ENCODE data around the gene SYT17.

Gene SYT17

GRCh38 chr16:19130852-19131824 is 36.9 kb upstream of the SYT17 start:
- TF ChIP-seq EZH2 (IDR thresholded peaks at IDR 0.05; ENCODE audit: borderline replicate concordance, low read length) (no peak), CTCF (IDR thresholded peaks at IDR 0.05; ENCODE audit: low read length) (no peak)
- H3F3A ChIP-seq (ENCODE audit: insufficient read depth, low read length): no peaks in the 10 kb centered on the region
- H3K4me2 ChIP-seq (ENCODE audit: low read length): no peak overlapping the region
- no peak overlapping the region for H3K4me3 ChIP-seq (ENCODE audit: low read depth, low read length, poor library complexity, severe bottlenecking)
- no peaks in the 10 kb centered on the region for H3K36me3 ChIP-seq (ENCODE audit: insufficient read depth, low read length)
- no peak overlapping the region for H3K27ac ChIP-seq (ENCODE audit: low read depth, low read length, poor library complexity, severe bottlenecking)
- H3K9ac ChIP-seq (ENCODE audit: low read length): no peak overlapping the region
- H3K4me1 ChIP-seq (ENCODE audit: insufficient read depth, low read length, severe bottlenecking): no peaks in the 10 kb centered on the region
- no peaks in the 10 kb centered on the region for H3K79me2 ChIP-seq (ENCODE audit: insufficient read depth, low read length)
- H3K27me3 ChIP-seq (ENCODE audit: insufficient read depth, low read length): no peaks in the 10 kb centered on the region
- no peaks in the 10 kb centered on the region; the same call in 1 of the 2 replicates for H3K9me3 ChIP-seq (ENCODE audit: low read length)
- H4K20me1 ChIP-seq (ENCODE audit: insufficient read depth, low read length): no peaks in the 10 kb centered on the region
- H2AFZ ChIP-seq (ENCODE audit: low read length): no peak overlapping the region
- H3K9me2 ChIP-seq (ENCODE audit: low read depth, low read length): no peaks in the 10 kb centered on the region

GRCh38 chr16:19131825-19132218 is 36.2 kb upstream of the SYT17 start:
- TF ChIP-seq CTCF (IDR thresholded peaks at IDR 0.05; ENCODE audit: low read length) (no peak), EZH2 (IDR thresholded peaks at IDR 0.05; ENCODE audit: borderline replicate concordance, low read length) (no peak)
- Histone ChIP-seq H3K4me3 (ENCODE audit: low read depth, low read length, poor library complexity, severe bottlenecking) (no peak overlapping the region), H3K27me3 (ENCODE audit: insufficient read depth, low read length) (no peaks in the 10 kb centered on the region), H3K27ac (ENCODE audit: low read depth, low read length, poor library complexity, severe bottlenecking) (no peak overlapping the region), H2AFZ (ENCODE audit: low read length) (no peak overlapping the region), H3K79me2 (ENCODE audit: insufficient read depth, low read length) (no peaks in the 10 kb centered on the region), H3K9me3 (ENCODE audit: low read length) (no peaks in the 10 kb centered on the region), H4K20me1 (ENCODE audit: insufficient read depth, low read length) (no peaks in the 10 kb centered on the region), H3F3A (ENCODE audit: insufficient read depth, low read length) (no peaks in the 10 kb centered on the region), H3K36me3 (ENCODE audit: insufficient read depth, low read length) (no peaks in the 10 kb centered on the region), H3K4me2 (ENCODE audit: low read length) (no peak overlapping the region), H3K4me1 (ENCODE audit: insufficient read depth, low read length, severe bottlenecking) (no peaks in the 10 kb centered on the region), H3K9ac (ENCODE audit: low read length) (no peak overlapping the region), H3K9me2 (ENCODE audit: low read depth, low read length) (no peaks in the 10 kb centered on the region)

GRCh38 chr16:19132255-19132654 is 35.8 kb upstream of the SYT17 start:
- Histone ChIP-seq H2AFZ (ENCODE audit: low read length) (no peak overlapping the region), H3F3A (ENCODE audit: insufficient read depth, low read length) (no peaks in the 10 kb centered on the region), H3K9ac (ENCODE audit: low read length) (no peak overlapping the region), H3K79me2 (ENCODE audit: insufficient read depth, low read length) (no peaks in the 10 kb centered on the region), H3K36me3 (ENCODE audit: insufficient read depth, low read length) (no peaks in the 10 kb centered on the region), H3K4me1 (ENCODE audit: insufficient read depth, low read length, severe bottlenecking) (no peaks in the 10 kb centered on the region), H3K27ac (ENCODE audit: low read depth, low read length, poor library complexity, severe bottlenecking) (no peak overlapping the region), H3K4me3 (ENCODE audit: low read depth, low read length, poor library complexity, severe bottlenecking) (no peak overlapping the region), H3K4me2 (ENCODE audit: low read length) (no peak overlapping the region), H4K20me1 (ENCODE audit: insufficient read depth, low read length) (no peaks in the 10 kb centered on the region), H3K9me2 (ENCODE audit: low read depth, low read length) (no peaks in the 10 kb centered on the region), H3K9me3 (ENCODE audit: low read length) (no peaks in the 10 kb centered on the region), H3K27me3 (ENCODE audit: insufficient read depth, low read length) (no peaks in the 10 kb centered on the region)
- no peak for TF ChIP-seq CTCF (IDR thresholded peaks at IDR 0.05; ENCODE audit: low read length)
- no peak for TF ChIP-seq EZH2 (IDR thresholded peaks at IDR 0.05; ENCODE audit: borderline replicate concordance, low read length)

All from OCI-LY1 (cell line).